ENCODE data around the gene ULK4.
"Not testable (repeated sequence)": the region's sequence is repeated elsewhere in the genome, so short reads cannot be mapped to it uniquely, and the experiment has no call there.

The ULK4 gene

DNA sequence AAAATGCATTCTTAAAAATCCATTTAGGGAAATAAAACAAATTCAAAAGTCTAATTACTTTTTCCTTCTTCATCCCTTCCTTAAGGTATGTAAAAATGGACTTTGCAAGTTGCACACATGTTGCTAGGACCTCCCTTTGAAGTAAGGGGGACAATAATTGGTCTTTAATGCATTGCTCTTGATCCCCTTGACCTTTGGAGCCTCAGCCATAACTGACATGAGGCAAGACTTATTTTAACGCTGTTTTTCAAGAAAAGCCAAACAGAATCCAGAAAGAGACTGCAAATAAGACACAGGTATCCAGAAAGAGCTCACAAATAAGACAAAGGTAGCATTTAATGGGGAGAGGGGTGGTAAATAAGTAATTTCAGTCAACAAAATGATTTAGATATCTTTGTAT is 301.4 kb downstream of the ULK4 start:
- H3K4me3 ChIP-seq (ENCODE audit: low read length) = no peak overlapping the region
- DNase-seq (ENCODE audit: low read depth) = no peak
- TF ChIP-seq CTCF (conservative IDR thresholded peaks at IDR 0.05; ENCODE audit: low read depth, low read length) = no peak

- DNase-seq (ENCODE audit: low read depth) = no peak
- no peak for TF ChIP-seq CTCF (conservative IDR thresholded peaks at IDR 0.05; ENCODE audit: low read depth, low read length)
- H3K4me3 ChIP-seq (ENCODE audit: low read length) = no peak overlapping the region
Observed at GRCh38 chr3:41653571-41654239, 308.2 kb downstream of the ULK4 start.

GRCh38 chr3:41652931-41653330 is 309.0 kb downstream of the ULK4 start:
- no peak for TF ChIP-seq CTCF (conservative IDR thresholded peaks at IDR 0.05; ENCODE audit: low read depth, low read length)
- DNase-seq (ENCODE audit: low read depth) = no peak
- no peak overlapping the region for H3K4me3 ChIP-seq (ENCODE audit: low read length)

DNA sequence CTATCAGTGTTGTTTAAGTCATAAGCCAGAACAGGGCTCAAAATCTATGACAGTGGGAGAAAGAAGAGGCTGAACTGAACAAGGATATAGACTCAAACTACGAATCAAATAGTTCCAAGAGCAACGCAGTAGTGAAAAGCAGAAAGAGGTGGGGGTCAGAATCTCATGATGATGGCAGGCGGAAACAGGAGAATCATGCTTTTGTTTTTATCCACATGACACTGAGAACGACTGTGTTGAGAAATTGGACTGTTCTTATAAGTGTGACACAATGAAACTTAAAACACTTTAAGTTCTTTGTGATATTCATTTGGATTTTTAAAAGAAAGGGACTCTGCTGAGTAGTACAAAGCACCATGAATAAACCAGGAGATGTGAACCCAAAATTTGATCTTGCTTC is 309.4 kb downstream of the ULK4 start:
- TF ChIP-seq CTCF (conservative IDR thresholded peaks at IDR 0.05; ENCODE audit: low read depth, low read length) = no peak
- DNase-seq (ENCODE audit: low read depth) = no peak
- no peak overlapping the region for H3K4me3 ChIP-seq (ENCODE audit: low read length)

GRCh38 chr3:41651718-41652117 is 310.2 kb downstream of the ULK4 start:
- no peak for DNase-seq (ENCODE audit: low read depth)
- no peak overlapping the region for H3K4me3 ChIP-seq (ENCODE audit: low read length)
- TF ChIP-seq CTCF (conservative IDR thresholded peaks at IDR 0.05; ENCODE audit: low read depth, low read length) = no peak

- no peak overlapping the region for H3K4me3 ChIP-seq (ENCODE audit: low read length)
- no peak for DNase-seq (ENCODE audit: low read depth)
- TF ChIP-seq CTCF (conservative IDR thresholded peaks at IDR 0.05; ENCODE audit: low read depth, low read length) = no peak
Observed at GRCh38 chr3:41650406-41650805, 311.5 kb downstream of the ULK4 start.

- H3K4me3 ChIP-seq (ENCODE audit: low read length) = no peak overlapping the region
- TF ChIP-seq CTCF (conservative IDR thresholded peaks at IDR 0.05; ENCODE audit: low read depth, low read length) = no peak
Observed at GRCh38 chr3:41649129-41649739, 312.7 kb downstream of the ULK4 start.

DNA sequence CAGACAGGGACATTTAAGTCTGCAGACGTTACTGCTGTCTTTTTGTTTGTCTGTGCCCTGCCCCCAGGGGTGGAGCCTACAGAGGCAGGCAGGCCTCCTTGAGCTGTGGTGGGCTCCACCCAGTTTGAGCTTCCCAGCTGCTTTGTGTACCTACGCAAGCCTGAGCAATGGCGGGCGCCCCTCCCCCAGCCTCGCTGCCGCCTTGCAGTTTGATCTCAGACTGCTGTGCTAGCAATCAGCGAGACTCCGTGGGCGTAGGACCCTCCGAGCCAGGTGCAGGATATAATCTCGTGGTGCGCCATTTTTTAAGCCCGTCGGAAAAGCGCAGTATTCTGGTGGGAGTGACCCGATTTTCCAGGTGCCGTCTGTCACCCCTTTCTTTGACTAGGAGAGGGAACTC is 314.2 kb downstream of the ULK4 start:
- DNase-seq (ENCODE audit: low read depth); H3K4me3 ChIP-seq (ENCODE audit: low read length): not testable (repeated sequence)

More at GRCh38 chr3:41649129-41649739, 312.7 kb downstream of the ULK4 start:
- no peak for DNase-seq (ENCODE audit: low read depth)
